C4-2B (cell line): Measurements from ENCODE around the gene GNAZ.

Experiments
- H3K27ac ChIP-seq: fragments of 450-650 bp; 2 replicates; pipeline ENCODE4 v1.5.1; 2017
- ZFX ChIP-seq: fragments of 450-650 bp; IDR thresholded peaks from 2 replicates; pipeline ENCODE4 v1.6.1; 2017
- TF ChIP-seq, protein P1 (sequence below): fragments of 450-650 bp; conservative IDR thresholded peaks from 2 replicates; pipeline ENCODE4 v1.5.1; 2017; ENCODE audit warnings: mild to moderate bottlenecking

Gene GNAZ

DNA sequence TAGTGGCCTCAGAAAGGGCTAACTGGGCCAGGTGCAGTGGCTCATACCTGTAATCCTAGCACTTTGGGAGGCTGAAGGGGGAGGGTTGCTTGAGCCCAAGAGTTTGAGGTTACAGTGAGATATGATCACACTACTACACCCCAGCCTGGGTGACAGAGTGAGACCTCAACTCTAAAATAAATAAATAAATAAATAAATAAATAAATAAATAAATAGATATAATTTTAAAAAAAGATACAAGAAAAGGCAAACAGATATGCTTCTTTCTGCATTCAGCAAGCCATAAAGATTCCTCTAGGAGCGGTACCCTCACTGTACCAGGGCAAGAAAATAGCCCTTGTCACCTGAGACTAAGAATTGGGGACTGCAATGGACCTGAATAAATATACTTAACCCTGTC, 72.8 kb downstream of the GNAZ start:
- no peak for TF ChIP-seq ZFX
- H3K27ac ChIP-seq = no peak overlapping the region

DNA sequence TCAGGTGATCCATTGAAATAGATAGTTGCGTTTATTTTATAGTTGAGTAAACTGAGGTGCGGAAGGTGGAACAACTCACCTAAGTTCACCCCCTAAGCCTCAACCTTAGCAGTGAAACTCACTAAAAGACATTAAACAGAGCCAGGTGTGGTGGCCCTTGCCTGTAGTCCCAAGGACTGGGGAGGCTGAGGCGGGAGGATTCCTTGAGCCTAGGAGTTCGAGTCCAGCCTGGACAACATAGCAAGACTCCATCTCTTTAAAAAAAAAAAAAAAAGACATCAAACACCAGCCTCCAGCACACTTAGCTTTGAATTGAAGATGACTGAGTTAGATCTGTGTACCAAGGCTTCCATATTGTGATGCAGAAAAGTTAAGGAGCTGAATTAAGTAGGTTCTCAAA, 74.1 kb downstream of the GNAZ start:
- TF ChIP-seq, protein P1, sequence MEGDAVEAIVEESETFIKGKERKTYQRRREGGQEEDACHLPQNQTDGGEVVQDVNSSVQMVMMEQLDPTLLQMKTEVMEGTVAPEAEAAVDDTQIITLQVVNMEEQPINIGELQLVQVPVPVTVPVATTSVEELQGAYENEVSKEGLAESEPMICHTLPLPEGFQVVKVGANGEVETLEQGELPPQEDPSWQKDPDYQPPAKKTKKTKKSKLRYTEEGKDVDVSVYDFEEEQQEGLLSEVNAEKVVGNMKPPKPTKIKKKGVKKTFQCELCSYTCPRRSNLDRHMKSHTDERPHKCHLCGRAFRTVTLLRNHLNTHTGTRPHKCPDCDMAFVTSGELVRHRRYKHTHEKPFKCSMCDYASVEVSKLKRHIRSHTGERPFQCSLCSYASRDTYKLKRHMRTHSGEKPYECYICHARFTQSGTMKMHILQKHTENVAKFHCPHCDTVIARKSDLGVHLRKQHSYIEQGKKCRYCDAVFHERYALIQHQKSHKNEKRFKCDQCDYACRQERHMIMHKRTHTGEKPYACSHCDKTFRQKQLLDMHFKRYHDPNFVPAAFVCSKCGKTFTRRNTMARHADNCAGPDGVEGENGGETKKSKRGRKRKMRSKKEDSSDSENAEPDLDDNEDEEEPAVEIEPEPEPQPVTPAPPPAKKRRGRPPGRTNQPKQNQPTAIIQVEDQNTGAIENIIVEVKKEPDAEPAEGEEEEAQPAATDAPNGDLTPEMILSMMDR = no peak
- no peak for TF ChIP-seq ZFX

DNA sequence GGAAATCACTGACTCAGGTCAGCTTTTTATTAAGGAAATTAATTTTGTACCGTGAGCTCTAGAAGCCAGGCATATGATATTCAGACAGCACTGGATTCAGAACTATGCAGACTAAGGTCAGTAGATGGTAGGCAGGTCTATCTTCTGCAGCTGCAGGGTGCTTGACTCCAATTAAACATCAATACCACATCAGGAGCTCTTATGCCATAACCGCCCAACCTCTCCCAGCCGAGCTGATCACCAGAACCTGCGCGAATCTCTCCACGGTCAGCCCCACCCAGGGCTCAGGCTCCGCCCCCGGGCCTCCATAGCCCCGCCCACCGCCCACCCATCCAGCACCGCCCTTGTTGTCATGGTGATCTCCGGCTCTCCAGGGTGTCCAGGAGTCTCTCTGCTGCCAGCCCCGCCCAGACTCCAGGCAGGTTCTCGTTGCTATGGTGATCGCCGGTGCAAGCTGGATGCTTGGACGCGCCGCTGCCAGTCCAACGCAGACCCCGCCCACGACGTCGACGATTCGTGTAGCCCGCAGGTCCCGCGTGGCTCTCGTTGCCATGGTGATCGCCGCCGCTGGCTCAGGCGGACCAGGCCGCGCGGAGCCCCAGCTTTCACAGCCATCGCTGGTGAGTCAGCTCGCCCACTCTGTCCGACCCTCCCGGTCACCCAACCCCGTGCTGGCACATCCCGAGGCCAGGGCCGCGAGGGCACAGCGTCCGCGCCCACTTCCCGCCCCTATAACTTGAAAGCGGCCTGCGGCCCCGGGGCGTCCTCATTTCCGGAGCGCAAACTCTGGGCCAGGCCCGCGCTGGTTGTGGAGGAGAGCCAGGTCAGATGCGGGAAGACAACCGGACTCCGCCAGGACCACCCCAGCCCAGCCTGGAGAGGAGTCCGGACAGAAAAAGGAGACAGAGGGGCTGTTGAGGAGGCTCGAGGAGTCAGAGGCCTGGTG, 74.9 kb downstream of the GNAZ start, which contains the start of gene RAB36:
RAB36 (plus strand) TSS at position 546 of the 946 bp plus-strand sequence. CDS start 1,140 bp downstream, outside the sequence.
- peak within 1 kb of the TSS; percentile 80 for H3K27ac ChIP-seq
- TF ChIP-seq ZFX = peak; percentile 89; the same call in 1 of the 2 replicates
- TF ChIP-seq, protein P1 = no peak

More for the DNA sequence above, 74.1 kb downstream of the GNAZ start:
- no peak overlapping the region for H3K27ac ChIP-seq

DNA sequence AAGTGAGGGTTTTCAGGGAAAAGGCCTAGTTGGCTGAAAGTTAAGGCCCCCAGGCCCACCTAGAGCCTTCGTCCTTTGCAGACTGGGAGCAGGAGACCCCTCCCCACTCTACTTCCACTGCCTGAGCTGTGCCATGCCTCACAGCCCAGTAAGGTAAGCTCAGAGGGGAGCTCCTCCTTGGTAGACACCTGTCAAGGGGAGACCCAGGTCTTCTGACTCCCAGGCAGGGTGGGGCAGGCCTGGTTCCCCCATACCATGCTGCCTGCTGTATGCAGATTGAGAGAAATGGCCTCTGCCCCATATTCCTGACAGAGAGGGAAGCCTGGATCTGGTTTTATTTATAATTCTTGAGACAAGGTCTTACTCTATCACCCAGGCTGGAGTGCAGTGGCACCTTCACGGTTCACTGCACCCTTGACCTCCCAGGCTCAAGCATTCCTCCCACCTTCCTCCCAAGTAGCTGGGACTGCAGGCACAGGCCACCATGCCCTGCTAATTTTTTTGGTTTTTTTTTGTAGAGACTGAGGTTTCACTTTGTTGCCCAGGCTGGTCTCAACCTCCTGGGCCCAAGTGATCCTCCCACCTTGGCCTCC, 75.7 kb downstream of the GNAZ start:
- no peak for TF ChIP-seq ZFX
- TF ChIP-seq, protein P1 = no peak
- H3K27ac ChIP-seq = peak overlapping the region; percentile 80

DNA sequence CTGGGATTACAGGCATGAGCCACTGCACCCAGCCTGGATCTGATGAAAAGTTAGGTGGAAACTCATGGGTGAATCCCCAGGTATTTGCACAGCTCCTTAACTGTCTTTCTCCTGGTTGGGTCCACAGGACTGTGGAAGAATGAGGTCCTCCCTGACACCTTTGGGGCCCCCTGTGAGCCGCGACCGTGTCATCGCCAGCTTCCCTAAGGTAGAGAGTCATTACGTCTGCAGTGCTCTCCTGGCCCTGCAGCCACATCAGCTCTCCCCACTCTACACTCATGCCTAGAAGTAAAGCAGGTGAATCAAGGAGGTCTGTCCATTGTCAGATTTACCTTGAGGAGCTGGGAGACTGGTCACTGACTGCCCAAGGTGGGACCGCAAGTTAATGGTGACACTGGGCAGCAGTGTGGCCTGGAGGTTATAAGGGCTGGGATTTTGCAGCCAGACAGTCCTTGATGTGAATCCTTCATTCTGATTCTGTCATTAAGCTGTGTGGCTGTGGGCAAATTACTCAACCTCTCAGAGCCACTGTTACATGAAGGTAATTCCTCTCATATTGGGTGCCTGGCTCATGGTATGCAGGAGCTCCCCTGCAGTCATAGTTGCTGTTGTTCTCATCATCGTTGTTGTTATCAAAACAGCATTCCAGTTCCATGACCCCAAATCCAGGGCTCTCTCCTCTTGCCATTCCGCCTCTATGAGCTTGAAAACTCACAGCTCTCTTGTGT, 76.3 kb downstream of the GNAZ start:
- peak overlapping the region; percentile 80 for H3K27ac ChIP-seq

DNA sequence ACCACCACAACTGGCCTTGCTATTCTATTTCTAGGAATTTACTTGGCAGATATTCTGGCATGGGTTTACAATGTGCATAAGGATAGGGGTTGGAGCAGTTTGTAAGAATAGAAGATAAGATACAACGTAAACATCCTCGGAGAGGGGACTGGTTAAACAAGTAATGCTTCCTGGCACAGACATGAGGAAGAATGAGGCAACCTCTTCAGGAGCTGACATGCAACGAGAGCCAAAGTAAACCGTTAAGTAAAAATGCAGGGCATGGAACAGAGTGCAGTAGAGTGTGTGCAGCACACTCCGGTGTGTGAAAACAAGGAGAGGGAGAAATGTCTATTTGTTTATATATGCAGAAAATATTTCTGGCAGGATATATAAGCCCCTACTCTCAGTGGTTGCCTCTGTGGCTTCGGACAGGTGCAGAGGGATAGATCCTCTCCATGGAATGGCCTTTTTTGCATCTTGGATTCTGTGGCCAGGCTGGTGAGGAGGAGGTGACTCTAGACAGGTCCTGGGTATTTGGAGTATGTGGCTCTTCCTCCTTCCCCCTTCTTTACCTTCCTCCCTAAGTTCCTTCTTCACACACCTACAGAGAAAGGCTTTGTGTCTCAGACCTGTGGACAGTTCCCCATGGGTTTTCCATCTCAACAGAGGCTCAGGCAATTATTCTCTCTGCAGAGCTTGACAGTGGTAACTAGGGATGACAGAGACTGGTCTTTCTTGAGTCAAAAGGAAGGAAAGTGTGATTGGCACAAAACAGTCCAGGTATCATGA, 77.5 kb downstream of the GNAZ start:
- peak overlapping the region; percentile 80 for H3K27ac ChIP-seq
- TF ChIP-seq, protein P1 = no peak
- no peak for TF ChIP-seq ZFX

More for the DNA sequence above, 76.3 kb downstream of the GNAZ start:
- TF ChIP-seq ZFX = no peak
- TF ChIP-seq, protein P1 = no peak

DNA sequence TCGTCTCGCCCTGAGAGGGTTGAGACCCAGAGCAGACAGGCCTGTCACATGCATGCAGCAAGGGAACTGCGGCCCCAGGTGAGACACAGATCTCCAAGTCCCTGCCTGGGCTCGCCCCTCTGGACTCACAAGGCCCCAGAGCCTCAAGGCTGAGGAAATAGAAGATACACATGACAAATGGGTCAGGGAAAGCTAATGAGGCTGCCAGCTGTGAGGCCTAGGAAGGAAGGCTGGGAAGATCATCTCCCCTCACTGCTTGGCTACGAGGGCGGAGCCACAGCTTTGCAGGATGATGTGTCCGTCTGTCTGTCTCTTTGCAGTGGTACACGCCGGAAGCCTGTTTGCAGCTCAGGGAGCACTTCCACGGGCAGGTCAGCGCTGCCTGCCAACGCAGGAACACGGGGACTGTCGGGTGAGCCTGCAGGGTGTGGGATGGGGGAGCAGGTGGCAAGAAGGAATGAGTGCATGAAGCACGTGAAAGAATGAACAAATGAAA, 79.5 kb downstream of the GNAZ start:
- peak overlapping the region; percentile 80 for H3K27ac ChIP-seq
- TF ChIP-seq, protein P1 = no peak
- TF ChIP-seq ZFX = no peak
